Astrocyte (in vitro differentiated cells and primary cell): ENCODE measurements around the gene QRFPR. TPM values are rescaled to one million over a fixed set of nuclear protein-coding genes. Genes with fewer than 3 reads are reported as not detected.

Source experiments
- DNase-seq: peaks from one replicate; pipeline ENCODE4 v3.0.0-alpha.2; 2010; ENCODE audit warnings: low read depth
- FAIRE-seq: peaks from 2 replicates; lab custom pipeline; 2011; peaks lifted over from hg19 to GRCh38; lab: Jason Lieb, UNC
- H2AFZ ChIP-seq: 2 replicates; pipeline ENCODE4 v1.6.0; 2012; ENCODE audit warnings: low read depth, low read length, inconsistent platforms
- H3K27ac ChIP-seq: 2 replicates; pipeline ENCODE4 v1.5.1; 2011; ENCODE audit warnings: low read depth, low read length, inconsistent platforms
- H3K27me3 ChIP-seq: 2 replicates; pipeline ENCODE4 v1.6.0; 2011; ENCODE audit warnings: low read length, inconsistent platforms; ENCODE audit not compliant: insufficient read depth
- H3K36me3 ChIP-seq: 2 replicates; pipeline ENCODE4 v1.5.1; 2011; ENCODE audit warnings: low read length, inconsistent platforms; ENCODE audit not compliant: insufficient read depth
- H3K4me1 ChIP-seq: 2 replicates; pipeline ENCODE4 v1.5.1; 2011; ENCODE audit warnings: low read length, inconsistent platforms; ENCODE audit not compliant: insufficient read depth
- H3K4me2 ChIP-seq: 2 replicates; pipeline ENCODE4 v1.6.0; 2012; ENCODE audit warnings: low read length, inconsistent platforms
- H3K4me3 ChIP-seq: 2 replicates; pipeline ENCODE4 v1.5.1; 2011; ENCODE audit warnings: low read depth, mild to moderate bottlenecking, low read length, inconsistent platforms; ENCODE audit not compliant: insufficient read depth
- H3K79me2 ChIP-seq: 2 replicates; pipeline ENCODE4 v1.6.0; 2012; ENCODE audit warnings: mild to moderate bottlenecking, low read length, inconsistent platforms; ENCODE audit not compliant: insufficient read depth
- H3K9ac ChIP-seq: 2 replicates; pipeline ENCODE4 v1.6.0; 2012; ENCODE audit warnings: mild to moderate bottlenecking, low read length, inconsistent platforms
- H3K9me3 ChIP-seq: 2 replicates; pipeline ENCODE4 v1.5.1; 2012; ENCODE audit warnings: low read depth, mild to moderate bottlenecking, low read length, inconsistent platforms; ENCODE audit not compliant: insufficient read depth
- H4K20me1 ChIP-seq: 2 replicates; pipeline ENCODE4 v1.6.0; 2012; ENCODE audit warnings: low read length, inconsistent platforms; ENCODE audit not compliant: insufficient read depth
- H3K27ac Mint-ChIP-seq: one replicate; pipeline ENCODE4 v1.8.0; 2021; ENCODE audit warnings: mild to moderate bottlenecking, mixed read lengths; ENCODE audit not compliant: unreplicated experiment
- H3K27me3 Mint-ChIP-seq: one replicate; pipeline ENCODE4 v1.8.0; 2021; ENCODE audit warnings: low read depth, mixed read lengths; ENCODE audit not compliant: unreplicated experiment
- H3K36me3 Mint-ChIP-seq: one replicate; pipeline ENCODE4 v1.8.0; 2021; ENCODE audit warnings: low read depth, mixed read lengths; ENCODE audit not compliant: unreplicated experiment
- H3K4me1 Mint-ChIP-seq: one replicate; pipeline ENCODE4 v1.8.0; 2021; ENCODE audit warnings: low read depth, mixed read lengths; ENCODE audit not compliant: unreplicated experiment
- H3K4me3 Mint-ChIP-seq: one replicate; pipeline ENCODE4 v1.8.0; 2021; ENCODE audit warnings: mild to moderate bottlenecking, moderate library complexity, mixed read lengths; ENCODE audit not compliant: unreplicated experiment
- H3K9me3 Mint-ChIP-seq: one replicate; pipeline ENCODE4 v1.8.0; 2021; ENCODE audit warnings: mild to moderate bottlenecking, mixed read lengths; ENCODE audit not compliant: unreplicated experiment
- EZH2 ChIP-seq: IDR thresholded peaks from 2 replicates; pipeline ENCODE4 v1.6.1; 2012; ENCODE audit warnings: mild to moderate bottlenecking, low read length, inconsistent platforms; ENCODE audit not compliant: insufficient read depth
- total RNA-seq: library from RNA; stranded (reverse); gene quantifications from 2 replicates; pipeline ENCODE4 v1.2.1, GENCODE V29; 2021
- TF ChIP-seq, protein P1 (sequence below): IDR thresholded peaks from 2 replicates; pipeline ENCODE4 v1.5.1; 2011; ENCODE audit warnings: low read depth, mild to moderate bottlenecking, inconsistent platforms, low read length, moderate library complexity; ENCODE audit not compliant: insufficient read depth

Gene QRFPR
- total RNA-seq, 1 donor from 2014 or later, result not detected

DNA sequence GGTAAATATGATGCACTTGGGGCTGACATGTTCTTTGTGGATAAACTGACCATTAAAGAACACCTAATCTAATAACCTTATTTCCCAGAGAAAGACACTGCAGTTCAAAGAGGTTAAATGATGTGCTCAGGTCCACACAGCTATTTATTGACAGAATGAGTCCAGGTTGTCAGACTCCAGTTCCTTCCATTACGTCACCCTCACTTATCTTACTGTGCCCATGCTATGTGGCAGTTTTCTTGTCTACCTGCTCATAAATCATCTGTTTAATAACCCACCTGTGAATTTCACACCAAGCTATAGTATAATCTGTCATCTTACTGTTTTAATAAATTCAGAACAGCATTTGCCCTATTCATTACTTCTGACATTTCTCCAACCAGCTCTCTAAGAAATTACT, 36.7 kb downstream of the QRFPR start:
- Mint-ChIP-seq H3K4me1 (peaks cover 8% of the 10 kb centered on the region), H3K27ac (no peak overlapping the region), H3K4me3 (no peak overlapping the region), H3K27me3 (no peaks in the 10 kb centered on the region), H3K9me3 (no peaks in the 10 kb centered on the region), H3K36me3 (no peaks in the 10 kb centered on the region)
- Histone ChIP-seq H3K27me3 (no peaks in the 10 kb centered on the region), H2AFZ (no peak overlapping the region), H3K27ac (no peak overlapping the region), H3K4me2 (no peak overlapping the region), H3K4me3 (no peak overlapping the region), H3K36me3 (no peaks in the 10 kb centered on the region), H4K20me1 (no peaks in the 10 kb centered on the region), H3K9me3 (no peaks in the 10 kb centered on the region), H3K79me2 (no peaks in the 10 kb centered on the region), H3K4me1 (no peaks in the 10 kb centered on the region), H3K9ac (no peak overlapping the region)
- TF ChIP-seq, protein P1, sequence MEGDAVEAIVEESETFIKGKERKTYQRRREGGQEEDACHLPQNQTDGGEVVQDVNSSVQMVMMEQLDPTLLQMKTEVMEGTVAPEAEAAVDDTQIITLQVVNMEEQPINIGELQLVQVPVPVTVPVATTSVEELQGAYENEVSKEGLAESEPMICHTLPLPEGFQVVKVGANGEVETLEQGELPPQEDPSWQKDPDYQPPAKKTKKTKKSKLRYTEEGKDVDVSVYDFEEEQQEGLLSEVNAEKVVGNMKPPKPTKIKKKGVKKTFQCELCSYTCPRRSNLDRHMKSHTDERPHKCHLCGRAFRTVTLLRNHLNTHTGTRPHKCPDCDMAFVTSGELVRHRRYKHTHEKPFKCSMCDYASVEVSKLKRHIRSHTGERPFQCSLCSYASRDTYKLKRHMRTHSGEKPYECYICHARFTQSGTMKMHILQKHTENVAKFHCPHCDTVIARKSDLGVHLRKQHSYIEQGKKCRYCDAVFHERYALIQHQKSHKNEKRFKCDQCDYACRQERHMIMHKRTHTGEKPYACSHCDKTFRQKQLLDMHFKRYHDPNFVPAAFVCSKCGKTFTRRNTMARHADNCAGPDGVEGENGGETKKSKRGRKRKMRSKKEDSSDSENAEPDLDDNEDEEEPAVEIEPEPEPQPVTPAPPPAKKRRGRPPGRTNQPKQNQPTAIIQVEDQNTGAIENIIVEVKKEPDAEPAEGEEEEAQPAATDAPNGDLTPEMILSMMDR, result no peak
- no peak for TF ChIP-seq EZH2
- DNase-seq (no peak), FAIRE-seq (no peak)

- no peaks in the 10 kb centered on the region for H3K4me1 ChIP-seq
- no peak overlapping the region for H2AFZ ChIP-seq
- H3K4me2 ChIP-seq, result no peak overlapping the region
- Mint-ChIP-seq H3K9me3 (no peaks in the 10 kb centered on the region), H3K4me1 (peaks cover 8% of the 10 kb centered on the region), H3K27me3 (no peaks in the 10 kb centered on the region), H3K4me3 (no peak overlapping the region), H3K27ac (no peak overlapping the region), H3K36me3 (no peaks in the 10 kb centered on the region)
- no peak overlapping the region for H3K4me3 ChIP-seq
- H3K27me3 ChIP-seq, result no peaks in the 10 kb centered on the region
- TF ChIP-seq, protein P1, result no peak
- no peak for TF ChIP-seq EZH2
- no peak for FAIRE-seq
- no peak overlapping the region for H3K9ac ChIP-seq
- H3K79me2 ChIP-seq, result no peaks in the 10 kb centered on the region
- H4K20me1 ChIP-seq, result no peaks in the 10 kb centered on the region
- H3K9me3 ChIP-seq, result no peaks in the 10 kb centered on the region
- no peak for DNase-seq
- no peaks in the 10 kb centered on the region for H3K36me3 ChIP-seq
- no peak overlapping the region for H3K27ac ChIP-seq
Observed at GRCh38 chr4:121340247-121340646, 40.6 kb downstream of the QRFPR start.

DNA sequence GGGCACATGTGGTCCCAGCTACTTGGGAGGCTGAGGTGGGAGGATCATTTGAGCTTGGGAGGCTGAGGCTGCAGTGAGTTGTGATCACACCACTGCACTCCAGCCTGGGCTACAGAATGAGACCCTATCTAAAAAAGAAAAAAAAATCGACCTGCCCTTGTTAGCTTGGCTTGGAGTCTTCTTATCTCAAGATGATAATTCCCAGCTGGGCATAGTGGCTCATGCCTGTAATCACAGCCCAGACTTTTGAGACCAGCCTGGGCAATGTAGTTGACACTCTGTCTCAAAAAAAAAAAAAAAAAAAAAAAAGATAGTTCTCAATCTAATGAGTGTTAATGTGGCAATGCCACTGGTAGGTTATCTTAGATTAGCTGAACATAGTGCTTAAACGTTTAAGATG, 41.0 kb downstream of the QRFPR start:
- H3K4me1 ChIP-seq, result no peaks in the 10 kb centered on the region
- Mint-ChIP-seq H3K36me3 (no peaks in the 10 kb centered on the region), H3K27me3 (no peaks in the 10 kb centered on the region), H3K27ac (no peak overlapping the region), H3K4me1 (peaks cover 8% of the 10 kb centered on the region), H3K9me3 (no peaks in the 10 kb centered on the region), H3K4me3 (no peak overlapping the region)
- no peaks in the 10 kb centered on the region for H4K20me1 ChIP-seq
- H3K4me3 ChIP-seq, result no peak overlapping the region
- no peak overlapping the region for H2AFZ ChIP-seq
- TF ChIP-seq EZH2, result no peak
- TF ChIP-seq, protein P1, result no peak
- H3K4me2 ChIP-seq, result no peak overlapping the region
- no peaks in the 10 kb centered on the region for H3K36me3 ChIP-seq
- no peaks in the 10 kb centered on the region for H3K27me3 ChIP-seq
- H3K79me2 ChIP-seq, result no peaks in the 10 kb centered on the region
- no peaks in the 10 kb centered on the region for H3K9me3 ChIP-seq
- no peak overlapping the region for H3K27ac ChIP-seq
- no peak for FAIRE-seq
- DNase-seq, result no peak
- no peak overlapping the region for H3K9ac ChIP-seq
